Kidney (tissue), 14 donors: ENCODE results near the gene PPP2R5A. TPM values are rescaled to one million over a fixed set of nuclear protein-coding genes. Genes with fewer than 3 reads are reported as not detected.

Source experiments
- DNase-seq, 5 donors: peaks; one replicate each; pipeline ENCODE4 v3.0.0-alpha.2; 2013 to 2020
- FAIRE-seq: peaks from 2 replicates; lab custom pipeline; 2012; peaks lifted over from hg19 to GRCh38; lab: Jason Lieb, UNC
- H3K27ac ChIP-seq, 2 donors: one replicate each; pipeline ENCODE4 v1.7.0; 2013; ENCODE audit warnings: low read depth in 2 of 2, low read length in 2 of 2, inconsistent platforms in 1 of 2
- H3K27me3 ChIP-seq: one replicate; pipeline ENCODE4 v1.7.1; 2013; ENCODE audit warnings: low read length, inconsistent platforms; ENCODE audit not compliant: control insufficient read depth, insufficient read depth
- H3K36me3 ChIP-seq, 3 donors: one replicate each; pipeline versions ENCODE4 v1.7.0 to v1.7.1; 2013; ENCODE audit warnings: low read length in 3 of 3, control low read depth in 1 of 3, inconsistent platforms in 1 of 3; ENCODE audit not compliant: insufficient read depth in 3 of 3, control insufficient read depth in 2 of 3
- H3K4me1 ChIP-seq, 3 donors: one replicate each; pipeline versions ENCODE4 v1.7.0 to v1.7.1; 2013; ENCODE audit warnings: low read length in 3 of 3, inconsistent platforms in 1 of 3, low read depth in 1 of 3; ENCODE audit not compliant: control insufficient read depth in 2 of 3, insufficient read depth in 2 of 3
- H3K4me3 ChIP-seq, 3 donors: one replicate each; pipeline versions ENCODE4 v1.7.0 to v1.8.1; 2013; ENCODE audit warnings: low read length in 3 of 3, control low read depth in 1 of 3, inconsistent platforms in 1 of 3
- H3K9ac ChIP-seq, 3 donors: one replicate each; pipeline versions ENCODE4 v1.7.0 to v1.7.1; 2013; ENCODE audit warnings: low read length in 3 of 3, control low read depth in 1 of 3, inconsistent platforms in 1 of 3
- H3K9me3 ChIP-seq, 3 donors: one replicate each; pipeline versions ENCODE4 v1.7.0 to v1.7.1; 2013; ENCODE audit warnings: low read length in 3 of 3, control low read depth in 1 of 3, inconsistent platforms in 1 of 3; ENCODE audit not compliant: control insufficient read depth in 2 of 3, insufficient read depth in 1 of 3
- CTCF ChIP-seq: IDR thresholded peaks from 3 replicates; pipeline ENCODE4 v1.5.1; 2012; ENCODE audit warnings: mild to moderate bottlenecking, moderate library complexity, borderline replicate concordance; ENCODE audit not compliant: insufficient read depth; ENCODE audit errors: extremely low read depth
- intact Hi-C: fragments of 100-400 bp; cut with DNase I; formaldehyde crosslinking; loops from one replicate; pipeline ENCODE4 v1.11.1; 2022
- polyA plus RNA-seq: library from polyadenylated mRNA; stranded (reverse); fragments of 350-450 nt; fragmentation: Illumina TruSeq; extraction: RNeasy Lipid Tissue Mini Kit (QIAGEN cat#74804); gene quantifications from one replicate; pipeline ENCODE4 v1.2.3, GENCODE V29; 2014; ENCODE audit warnings: low read depth, low replicate concordance; ENCODE audit not compliant: insufficient read depth
- total RNA-seq: library from RNA; stranded (reverse); fragmentation: NEBNext Ultra II Directional; extraction: Animal tissue kit (Norgen Biotek cat#: 25700); gene quantifications from one replicate; pipeline ENCODE4 v1.2.1, GENCODE V29; 2021
- donor health status: control.
- donor health status: control.
- donor health status: control.
- donor health status: control.
- donor health status: control.
- donor health status: DM: yes; HTN: yes; CAD: no.
- donor health status: Normal renal cell carcinoma (clear cell type).

Gene PPP2R5A
- total and polyA plus RNA-seq, 2 donors from 2014 or later = 36.6 to 67.3 TPM

DNA sequence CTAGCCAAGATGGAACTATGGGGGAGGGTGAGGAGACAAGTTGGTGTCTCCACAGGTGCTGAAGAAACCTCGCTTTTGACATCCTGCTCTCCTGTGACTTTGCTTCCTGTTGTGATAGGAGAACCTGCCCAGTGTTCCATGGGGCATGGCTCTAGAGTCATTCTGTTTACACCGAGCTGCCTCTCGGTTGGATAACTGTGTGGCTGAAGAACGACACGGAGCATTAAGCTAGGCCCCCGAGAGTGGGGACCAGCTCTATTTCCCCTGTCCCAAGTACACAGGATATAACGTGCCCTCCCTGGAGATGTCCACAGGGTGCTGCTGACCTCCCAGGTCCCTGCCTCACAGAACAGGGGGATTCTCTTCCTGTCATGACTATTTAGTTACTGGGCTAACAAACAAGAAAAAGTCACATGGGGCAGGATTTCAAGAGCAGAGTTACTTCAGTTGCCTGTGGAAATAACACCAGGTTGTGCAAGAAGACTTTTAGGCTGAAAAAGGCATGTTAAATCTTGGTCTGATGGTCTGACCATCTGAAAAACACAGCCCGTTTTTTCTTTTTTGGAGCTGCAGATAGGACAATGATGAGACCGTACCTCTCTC is 29.4 kb upstream of the PPP2R5A start:
- DNase-seq = peak in 2 of 5 donors; percentile 26
- Histone ChIP-seq H3K36me3 (no peaks in the 10 kb centered on the region), H3K9me3 (no peaks in the 10 kb centered on the region), H3K27ac (no peak overlapping the region), H3K4me3 (no peak overlapping the region), H3K27me3 (no peaks in the 10 kb centered on the region), H3K4me1 (peaks cover 0 to 2% (median 0%) of the 10 kb centered on the region in 3 donors), H3K9ac (no peak overlapping the region)
- intact Hi-C loops = no loop called here
- FAIRE-seq = no peak
- TF ChIP-seq CTCF = no peak

DNA sequence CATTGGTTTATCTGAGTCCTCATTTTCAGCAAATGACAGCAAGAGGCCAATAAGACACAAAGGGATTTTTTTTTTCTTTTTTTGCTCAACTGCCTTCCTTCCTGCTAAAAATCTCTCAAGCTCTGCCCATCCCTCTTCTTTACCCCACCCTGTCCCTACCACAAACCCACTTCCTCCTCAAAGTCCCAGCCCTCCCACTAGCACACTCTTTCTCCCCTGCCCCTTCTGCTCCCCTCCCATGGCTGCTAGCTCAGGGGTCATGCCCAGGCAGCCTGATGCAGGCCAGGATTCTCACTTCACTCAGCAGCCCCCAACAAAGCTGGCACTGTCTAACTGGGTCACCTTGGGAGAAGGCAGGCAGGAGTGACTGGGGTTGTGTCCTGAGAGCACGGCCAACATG is 28.8 kb upstream of the PPP2R5A start:
- peaks cover 0 to 2% (median 0%) of the 10 kb centered on the region in 3 donors for H3K4me1 ChIP-seq
- no peak for TF ChIP-seq CTCF
- no peak overlapping the region for H3K4me3 ChIP-seq
- no peaks in the 10 kb centered on the region for H3K36me3 ChIP-seq
- DNase-seq (no peak), FAIRE-seq (no peak)
- no peak overlapping the region for H3K9ac ChIP-seq
- no peaks in the 10 kb centered on the region for H3K9me3 ChIP-seq
- no peak overlapping the region for H3K27ac ChIP-seq
- H3K27me3 ChIP-seq = no peaks in the 10 kb centered on the region
- intact Hi-C loops = no loop called here

DNA sequence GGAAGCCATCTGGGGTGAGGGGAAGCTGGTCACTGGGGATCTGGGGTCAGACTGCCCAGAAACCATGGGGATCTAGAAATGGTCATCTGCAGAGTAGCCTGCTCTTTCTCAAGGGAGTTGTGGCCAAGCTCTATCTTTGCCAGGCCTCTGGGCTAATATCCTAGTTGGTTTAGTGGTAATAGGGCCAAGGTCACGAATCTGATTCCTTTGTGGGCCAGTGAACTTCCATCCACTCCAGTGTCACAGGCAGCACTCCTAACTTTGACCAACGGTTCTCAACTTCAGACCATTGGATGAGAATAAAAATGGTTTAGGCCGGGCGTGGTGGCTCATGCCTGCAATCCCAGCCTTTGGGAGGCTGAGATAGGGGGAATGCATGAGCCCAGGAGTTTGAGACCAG is 28.1 kb upstream of the PPP2R5A start:
- no peaks in the 10 kb centered on the region for H3K36me3 ChIP-seq
- H3K4me1 ChIP-seq = peaks cover 0 to 2% (median 0%) of the 10 kb centered on the region in 3 donors
- H3K9ac ChIP-seq = no peak overlapping the region
- no peaks in the 10 kb centered on the region for H3K9me3 ChIP-seq
- no peak overlapping the region for H3K27ac ChIP-seq
- H3K4me3 ChIP-seq = no peak overlapping the region
- DNase-seq (no peak), FAIRE-seq (no peak)
- intact Hi-C loops = no loop called here
- no peaks in the 10 kb centered on the region for H3K27me3 ChIP-seq
- TF ChIP-seq CTCF = no peak
